GM18498 (cell line): ENCODE measurements around the gene LIPA.
A peak's percentile ranks its signal among the peaks of the same experiment; 100 is the strongest.
"Not testable (repeated sequence)": the region's sequence is repeated elsewhere in the genome, so short reads cannot be mapped to it uniquely, and the experiment has no call there.

ENCODE experiments used
- ATAC-seq: cut with Tn5 transposase; IDR thresholded peaks from one replicate; pipeline ENCODE4 v1.9.1; 2021; ENCODE audit warnings: mild to moderate bottlenecking, moderate library complexity; ENCODE audit not compliant: unreplicated experiment

LIPA gene

GRCh38 chr10:89251409-89252224 lies at the start of gene LIPA:
TSS of gene LIPA (minus strand) at chr10:89251775. CDS start at chr10:89247648, 4,127 bp downstream.
- peak; percentile 94 for ATAC-seq

- peak; percentile 28 for ATAC-seq
Observed at GRCh38 chr10:89301232-89301631, 49.7 kb upstream of the LIPA start.

DNA sequence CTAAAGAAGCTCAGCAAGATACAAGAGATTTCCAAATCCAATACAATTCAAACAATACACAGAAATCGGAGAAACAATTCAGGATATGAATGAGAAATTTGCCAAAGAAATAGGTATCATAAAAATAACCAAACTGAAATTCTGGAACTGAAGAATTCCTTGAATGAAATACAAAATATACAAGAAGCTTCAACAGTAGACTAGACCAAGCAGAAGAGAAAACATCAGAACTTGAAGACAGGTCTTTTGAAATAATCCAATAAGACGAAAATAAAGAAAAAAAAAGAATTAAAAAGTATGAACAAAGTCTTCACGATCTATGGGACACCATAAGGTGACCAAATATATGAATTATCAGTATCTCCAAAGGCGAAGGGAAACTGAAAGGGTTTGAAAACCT lies 47.5 kb upstream of the LIPA start:
- ATAC-seq: no peak

GRCh38 chr10:89297791-89298190 lies 46.2 kb upstream of the LIPA start:
- ATAC-seq: no peak

GRCh38 chr10:89297356-89297755 lies 45.8 kb upstream of the LIPA start:
- ATAC-seq: no peak

GRCh38 chr10:89296220-89296648 lies 44.7 kb upstream of the LIPA start:
- ATAC-seq: no peak

GRCh38 chr10:89295597-89295996 lies 44.0 kb upstream of the LIPA start:
- ATAC-seq: peak; percentile 64

- ATAC-seq: no peak
Observed at GRCh38 chr10:89294721-89295239, 43.2 kb upstream of the LIPA start.

DNA sequence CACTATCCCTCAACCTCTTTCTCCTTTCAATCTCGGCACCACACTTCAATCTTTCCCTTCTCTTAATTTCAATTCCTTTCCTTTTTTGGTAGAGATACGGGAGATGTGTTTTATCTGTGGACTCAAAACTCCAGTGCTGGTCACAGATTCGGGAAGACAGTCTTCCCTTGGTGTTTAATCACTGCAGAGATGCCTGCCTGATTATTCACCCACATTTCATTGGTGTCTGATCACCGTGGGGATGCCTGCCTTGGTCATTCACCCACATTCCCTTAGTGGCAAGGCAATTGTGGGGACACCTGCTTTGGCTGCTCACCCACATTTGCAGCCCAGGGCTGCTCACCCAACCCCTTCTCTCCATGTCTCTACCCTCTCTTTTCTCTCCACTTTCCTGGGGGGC lies 33.7 kb upstream of the LIPA start:
- ATAC-seq: not testable (repeated sequence)

DNA sequence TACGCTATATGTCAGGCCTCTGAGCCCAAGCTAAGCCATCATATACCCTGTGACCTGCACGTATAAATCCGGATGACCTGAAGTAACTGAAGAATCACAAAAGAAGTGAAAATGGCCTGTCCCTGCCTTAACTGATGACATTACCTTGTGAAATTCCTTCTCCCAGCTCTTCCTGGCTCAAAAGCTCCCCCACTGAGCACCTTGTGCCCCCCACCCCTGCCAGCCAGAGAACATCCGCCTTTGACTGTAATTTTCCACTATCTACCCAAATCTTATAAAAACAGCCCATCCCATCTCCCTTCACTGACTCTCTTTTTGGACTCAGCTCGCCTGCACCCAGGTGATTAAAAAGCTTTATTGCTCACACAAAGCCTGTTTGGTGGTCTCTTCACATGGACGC lies 33.1 kb upstream of the LIPA start:
- ATAC-seq: not testable (repeated sequence)

DNA sequence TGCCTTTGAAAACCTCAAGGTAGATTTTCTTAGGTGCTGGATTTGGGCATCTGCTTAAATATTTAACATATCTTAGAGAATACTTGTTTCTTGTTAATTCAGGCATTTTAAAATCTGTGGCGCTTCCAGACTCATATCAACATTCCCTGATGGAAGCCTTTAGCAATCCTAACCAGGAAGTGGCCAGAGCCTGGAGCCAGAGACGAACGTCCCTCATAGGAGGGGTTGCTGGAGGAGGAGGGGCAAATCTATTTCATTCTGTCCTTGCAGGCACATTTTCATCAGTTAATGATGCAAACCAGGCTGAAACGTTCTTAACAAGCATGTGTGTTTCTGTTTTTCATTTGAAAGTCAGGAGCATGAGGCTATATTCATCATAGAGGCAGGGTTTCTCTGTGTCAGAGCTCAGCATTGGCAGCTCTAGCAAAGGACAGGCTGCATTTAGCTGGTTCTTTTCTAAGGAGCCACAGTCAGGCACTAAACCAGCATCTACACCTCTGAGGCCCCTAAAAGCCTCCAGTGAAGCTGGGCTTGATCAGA lies 32.4 kb upstream of the LIPA start:
- ATAC-seq: no peak

- no peak for ATAC-seq
Observed at GRCh38 chr10:89283025-89283935, 31.7 kb upstream of the LIPA start.

DNA sequence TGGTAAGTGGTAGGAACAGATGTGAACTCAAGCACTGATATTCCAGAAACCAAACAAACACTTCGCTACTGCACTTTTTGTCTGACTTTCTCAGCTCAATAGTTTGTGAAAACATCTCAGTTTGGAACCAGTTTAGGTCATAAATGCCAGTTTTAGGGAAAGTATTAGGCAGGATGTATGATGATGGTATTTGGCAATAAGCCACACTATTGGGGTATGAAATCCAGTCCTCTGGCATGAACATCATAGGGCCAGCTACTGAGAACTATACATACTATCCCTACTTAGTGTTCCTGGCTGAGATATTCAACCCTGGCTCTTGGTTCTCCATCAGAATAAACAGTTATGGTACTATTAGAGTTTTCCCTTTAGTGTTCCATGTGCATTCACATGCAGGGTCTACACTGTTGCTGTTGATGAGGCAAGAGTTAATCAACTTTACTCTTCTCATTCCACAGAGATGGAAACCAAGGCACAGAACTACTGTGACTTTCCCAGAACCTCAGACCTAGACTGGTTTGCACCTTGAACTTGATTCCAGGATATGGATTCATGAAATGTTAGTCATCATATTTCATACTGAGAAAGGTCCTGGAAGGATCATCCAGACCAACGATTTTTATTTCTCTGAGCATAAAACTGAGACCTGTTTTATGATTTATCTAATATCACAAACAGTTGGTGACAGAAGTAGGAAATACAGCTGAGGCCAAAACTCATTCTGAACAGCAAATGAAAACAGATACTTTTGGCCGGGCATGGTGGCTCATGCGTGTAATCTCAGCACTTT lies 30.2 kb upstream of the LIPA start:
- no peak for ATAC-seq

- ATAC-seq: no peak
Observed at GRCh38 chr10:89280508-89280907, 28.9 kb upstream of the LIPA start.

DNA sequence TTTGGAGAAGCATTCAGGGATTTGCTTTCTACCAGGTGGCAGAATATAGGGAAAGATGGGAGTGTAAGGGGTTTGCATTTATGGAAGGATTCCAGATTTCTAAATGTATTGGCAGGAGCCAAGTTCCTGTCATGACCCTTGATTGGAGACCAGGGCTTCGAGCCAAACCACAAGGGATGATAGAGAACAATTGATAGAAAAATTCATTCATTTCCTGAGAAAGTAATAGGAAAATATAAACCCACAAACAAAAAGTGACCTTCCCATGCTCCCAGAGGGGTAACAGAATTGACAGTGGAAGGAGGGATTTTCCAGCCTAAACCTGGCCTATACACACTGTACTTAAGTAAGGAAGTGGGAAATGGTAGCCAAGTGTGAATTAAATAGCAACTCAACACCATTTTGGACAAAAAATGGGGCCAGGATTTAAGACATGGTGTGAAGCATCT lies 27.9 kb upstream of the LIPA start:
- no peak for ATAC-seq

DNA sequence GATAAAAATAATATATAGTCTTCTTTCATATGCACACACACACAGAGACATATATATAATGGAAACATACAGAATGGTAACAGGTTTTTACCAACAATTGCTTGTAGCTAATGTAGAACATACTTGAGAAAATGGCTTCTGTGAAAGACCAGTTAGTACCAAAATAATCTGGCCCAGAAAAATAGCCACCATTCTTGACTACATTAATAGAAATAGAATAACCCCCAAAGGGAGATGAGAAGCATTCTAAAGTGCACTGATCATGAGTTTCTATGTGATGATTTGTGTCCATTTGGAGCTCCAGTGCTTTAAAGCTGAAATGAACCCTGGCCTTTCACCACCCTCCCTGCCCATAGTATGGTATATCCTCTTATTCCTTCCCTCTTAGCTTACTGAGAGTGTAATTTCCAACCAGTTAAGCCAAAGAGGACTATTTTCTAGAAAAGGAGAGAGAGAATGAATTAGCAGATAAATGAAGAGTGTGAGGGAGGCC lies 27.4 kb upstream of the LIPA start:
- ATAC-seq: no peak

GRCh38 chr10:89278034-89278535 lies 26.5 kb upstream of the LIPA start:
- no peak for ATAC-seq

- no peak for ATAC-seq
Observed at GRCh38 chr10:89275383-89275782, 23.8 kb upstream of the LIPA start.

- ATAC-seq: no peak
Observed at GRCh38 chr10:89274928-89275327, 23.4 kb upstream of the LIPA start.

GRCh38 chr10:89273680-89274079 lies 22.1 kb upstream of the LIPA start:
- ATAC-seq: no peak
